Mesothelial cell of epicardium (in vitro differentiated cells): ENCODE data around the gene FBLIM1. TPM values are rescaled to one million over a fixed set of nuclear protein-coding genes. Genes with fewer than 3 reads are reported as not detected.
"Not testable (repeated sequence)": the region's sequence is repeated elsewhere in the genome, so short reads cannot be mapped to it uniquely, and the experiment has no call there.

ENCODE experiments used
- DNase-seq, 2 experiments: peaks; one replicate each; pipeline ENCODE4 v3.0.0; 2021; ENCODE audit warnings: low spot score in 2 of 2; ENCODE audit not compliant: unreplicated experiment in 2 of 2
- H3K27ac Mint-ChIP-seq: 2 replicates; pipeline ENCODE4 v1.8.0; 2021; ENCODE audit warnings: mixed read lengths
- H3K27me3 Mint-ChIP-seq: 2 replicates; pipeline ENCODE4 v1.8.0; 2021; ENCODE audit warnings: low read depth, mixed read lengths
- H3K36me3 Mint-ChIP-seq: 2 replicates; pipeline ENCODE4 v1.8.0; 2021; ENCODE audit warnings: mixed read lengths
- H3K4me1 Mint-ChIP-seq: 2 replicates; pipeline ENCODE4 v1.8.0; 2021; ENCODE audit warnings: mixed read lengths
- H3K4me3 Mint-ChIP-seq: 2 replicates; pipeline ENCODE4 v1.8.0; 2021; ENCODE audit warnings: mild to moderate bottlenecking, moderate library complexity, mixed read lengths
- H3K9me3 Mint-ChIP-seq: 2 replicates; pipeline ENCODE4 v1.8.0; 2021; ENCODE audit warnings: mixed read lengths
- total RNA-seq: library from RNA; stranded (reverse); gene quantifications from 3 replicates; pipeline ENCODE4 v1.2.1, GENCODE V29; 2021
- TF ChIP-seq, protein P1 (sequence below): fragments of 200-600 bp; sonication (generic); IDR thresholded peaks from one replicate; pipeline ENCODE4 v1.5.0; 2021; ENCODE audit warnings: antibody characterized with exemption; ENCODE audit not compliant: unreplicated experiment

Gene FBLIM1
- total RNA-seq, 1 donor from 2014 or later: 103 TPM

GRCh38 chr1:15803380-15803779 is 44.8 kb downstream of the FBLIM1 start:
- TF ChIP-seq, protein P1, sequence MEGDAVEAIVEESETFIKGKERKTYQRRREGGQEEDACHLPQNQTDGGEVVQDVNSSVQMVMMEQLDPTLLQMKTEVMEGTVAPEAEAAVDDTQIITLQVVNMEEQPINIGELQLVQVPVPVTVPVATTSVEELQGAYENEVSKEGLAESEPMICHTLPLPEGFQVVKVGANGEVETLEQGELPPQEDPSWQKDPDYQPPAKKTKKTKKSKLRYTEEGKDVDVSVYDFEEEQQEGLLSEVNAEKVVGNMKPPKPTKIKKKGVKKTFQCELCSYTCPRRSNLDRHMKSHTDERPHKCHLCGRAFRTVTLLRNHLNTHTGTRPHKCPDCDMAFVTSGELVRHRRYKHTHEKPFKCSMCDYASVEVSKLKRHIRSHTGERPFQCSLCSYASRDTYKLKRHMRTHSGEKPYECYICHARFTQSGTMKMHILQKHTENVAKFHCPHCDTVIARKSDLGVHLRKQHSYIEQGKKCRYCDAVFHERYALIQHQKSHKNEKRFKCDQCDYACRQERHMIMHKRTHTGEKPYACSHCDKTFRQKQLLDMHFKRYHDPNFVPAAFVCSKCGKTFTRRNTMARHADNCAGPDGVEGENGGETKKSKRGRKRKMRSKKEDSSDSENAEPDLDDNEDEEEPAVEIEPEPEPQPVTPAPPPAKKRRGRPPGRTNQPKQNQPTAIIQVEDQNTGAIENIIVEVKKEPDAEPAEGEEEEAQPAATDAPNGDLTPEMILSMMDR: no peak
- H3K27me3 Mint-ChIP-seq: no peaks in the 10 kb centered on the region
- peak overlapping the region; percentile 62 for H3K27ac Mint-ChIP-seq
- peaks cover 35% of the 10 kb centered on the region for H3K4me1 Mint-ChIP-seq
- no peak overlapping the region for H3K4me3 Mint-ChIP-seq
- no peaks in the 10 kb centered on the region for H3K36me3 Mint-ChIP-seq
- DNase-seq: no peak
- no peaks in the 10 kb centered on the region for H3K9me3 Mint-ChIP-seq

GRCh38 chr1:15804060-15804459 is 45.5 kb downstream of the FBLIM1 start:
- Mint-ChIP-seq H3K9me3 (no peaks in the 10 kb centered on the region), H3K4me3 (no peak overlapping the region), H3K4me1 (peaks cover 33% of the 10 kb centered on the region), H3K36me3 (no peaks in the 10 kb centered on the region), H3K27me3 (no peaks in the 10 kb centered on the region), H3K27ac (no peak overlapping the region)
- TF ChIP-seq, protein P1: no peak
- no peak for DNase-seq

GRCh38 chr1:15807121-15807520 is 48.5 kb downstream of the FBLIM1 start:
- TF ChIP-seq, protein P1: no peak
- H3K9me3 Mint-ChIP-seq: no peaks in the 10 kb centered on the region
- H3K27me3 Mint-ChIP-seq: no peaks in the 10 kb centered on the region
- H3K27ac Mint-ChIP-seq: no peak overlapping the region
- H3K4me1 Mint-ChIP-seq: peaks cover 7% of the 10 kb centered on the region
- no peaks in the 10 kb centered on the region for H3K36me3 Mint-ChIP-seq
- DNase-seq: no peak
- no peak overlapping the region for H3K4me3 Mint-ChIP-seq

DNA sequence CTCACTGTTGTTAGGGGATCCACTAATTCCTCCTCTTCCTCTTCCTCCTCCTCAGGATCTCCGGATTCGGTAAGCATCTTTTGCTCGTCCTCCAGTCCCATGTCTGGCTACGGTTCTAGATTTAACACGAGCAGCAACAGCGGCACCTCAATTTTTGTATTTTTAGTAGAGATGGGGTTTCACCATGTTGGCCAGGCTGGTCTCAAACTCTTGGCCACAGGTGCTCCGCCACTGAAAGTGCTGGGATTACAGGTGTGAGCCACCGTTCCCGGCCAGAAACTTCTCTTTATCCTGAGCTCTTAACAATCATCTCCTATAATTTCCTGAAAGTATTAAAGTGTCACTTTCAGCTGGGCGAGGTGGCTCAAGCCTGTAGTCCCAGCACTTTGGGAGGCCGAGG is 49.0 kb downstream of the FBLIM1 start, which contains the start of gene UQCRHL:
UQCRHL (minus strand) TSS at position 101 of the 400 bp plus-strand sequence; CDS start at position 101, 0 bp downstream.
- H3K9me3 Mint-ChIP-seq, H3K27ac Mint-ChIP-seq, DNase-seq, H3K27me3 Mint-ChIP-seq, H3K4me1 Mint-ChIP-seq, H3K36me3 Mint-ChIP-seq, H3K4me3 Mint-ChIP-seq: not testable (repeated sequence)

DNA sequence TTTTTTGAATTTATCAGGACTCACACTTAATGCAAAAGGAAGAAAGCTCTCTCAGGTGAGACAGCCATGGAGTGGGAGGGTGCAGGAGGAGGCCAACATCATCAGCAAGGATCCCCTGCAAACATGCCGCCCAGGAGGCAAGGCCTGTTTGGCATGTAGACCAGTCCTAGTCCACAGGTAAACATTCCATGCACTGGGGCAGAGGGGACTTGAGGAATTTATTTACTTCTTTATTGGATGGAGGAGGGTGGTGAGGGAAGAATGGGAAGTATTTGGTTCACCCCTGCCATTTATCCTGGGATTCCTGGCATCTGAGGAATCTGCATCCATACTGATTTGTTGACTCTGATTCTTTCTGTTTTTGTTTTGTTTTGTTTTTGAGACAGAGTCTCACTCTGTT is 50.4 kb downstream of the FBLIM1 start:
- H3K4me3 Mint-ChIP-seq: no peak overlapping the region
- H3K4me1 Mint-ChIP-seq: peaks cover 3% of the 10 kb centered on the region
- TF ChIP-seq, protein P1: no peak
- no peaks in the 10 kb centered on the region for H3K36me3 Mint-ChIP-seq
- DNase-seq: no peak
- no peaks in the 10 kb centered on the region for H3K9me3 Mint-ChIP-seq
- H3K27me3 Mint-ChIP-seq: no peaks in the 10 kb centered on the region
- H3K27ac Mint-ChIP-seq: peak overlapping the region; percentile 43

DNA sequence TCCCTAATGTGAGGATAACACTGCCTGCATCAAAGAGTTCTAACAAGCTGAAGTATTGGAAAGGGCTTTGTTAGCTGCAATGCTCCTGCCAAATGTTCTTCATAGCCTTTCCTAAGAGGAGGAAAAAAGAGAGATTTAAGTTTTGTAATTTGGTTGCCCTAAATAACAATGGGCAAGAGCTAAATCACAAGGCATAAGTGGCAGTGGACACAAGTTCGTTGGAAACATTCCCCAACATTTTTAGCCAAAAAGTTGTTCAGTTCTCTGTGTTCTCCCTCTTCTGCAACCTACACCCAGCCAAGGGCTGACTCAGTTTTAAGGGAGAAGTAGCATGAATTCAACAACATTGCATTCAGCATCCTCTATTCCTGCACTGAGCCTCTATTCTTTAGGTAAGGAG is 51.5 kb downstream of the FBLIM1 start:
- TF ChIP-seq, protein P1: no peak
- Mint-ChIP-seq H3K4me3 (no peak overlapping the region), H3K27ac (no peak overlapping the region), H3K36me3 (no peaks in the 10 kb centered on the region), H3K27me3 (no peaks in the 10 kb centered on the region), H3K4me1 (peaks cover 3% of the 10 kb centered on the region), H3K9me3 (no peaks in the 10 kb centered on the region)
- DNase-seq: no peak
